ENCODE measurements around the gene CCDC57. TPM values are rescaled to one million over a fixed set of nuclear protein-coding genes. Genes with fewer than 3 reads are reported as not detected.

CCDC57 gene
- total and polyA plus RNA-seq, 4 donors: 5.4 to 19.1 (median 11.7) TPM

GRCh38 chr17:82250868-82251500 is 38.3 kb upstream of the CCDC57 start:
- peaks cover 0 to 3% (median 0%) of the 10 kb centered on the region in 4 donors for H3K4me1 ChIP-seq (ENCODE audit: control insufficient read depth in 4 of 4, insufficient read depth in 4 of 4, low read length in 3 of 4)
- no peak overlapping the region for H3K9ac ChIP-seq (ENCODE audit: low read depth in 1 of 2, low read length in 2 of 2)
- peaks cover 45 to 83% (median 57%) of the 10 kb centered on the region in 4 donors for H3K36me3 ChIP-seq (ENCODE audit: control insufficient read depth in 4 of 4, insufficient read depth in 3 of 4, low read depth in 1 of 4, low read length in 3 of 4)
- WGBS: 95% methylated on average over 25 of the region's 25 CpGs
- H3K9me3 ChIP-seq (ENCODE audit: control insufficient read depth in 4 of 4, low read length in 3 of 4): no peaks in the 10 kb centered on the region
- H3K4me3 ChIP-seq (ENCODE audit: low read depth in 1 of 3, low read length in 3 of 3): no peak overlapping the region
- TF ChIP-seq EGR1 (IDR thresholded peaks at IDR 0.05; ENCODE audit: low read depth in 2 of 2) (no peak), ZBTB33 (IDR thresholded peaks at IDR 0.05) (no peak), ATF3 (IDR thresholded peaks at IDR 0.05) (no peak), CTCF (IDR thresholded peaks at IDR 0.05; ENCODE audit: low read depth, low read length, missing input control) (no peak), NR2F2 (IDR thresholded peaks at IDR 0.05) (no peak), MAX (IDR thresholded peaks at IDR 0.05) (no peak), TAF1 (conservative IDR thresholded peaks at IDR 0.05) (no peak), RXRA (IDR thresholded peaks at IDR 0.05) (no peak), JUND (IDR thresholded peaks at IDR 0.05) (no peak), HNF4G (IDR thresholded peaks at IDR 0.05) (no peak), GABPA (IDR thresholded peaks at IDR 0.05 in 1 of 2, conservative IDR thresholded peaks at IDR 0.05 in 1 of 2) (no peak), HNF4A (conservative IDR thresholded peaks at IDR 0.05) (no peak), REST (IDR thresholded peaks at IDR 0.05) (no peak), SP1 (IDR thresholded peaks at IDR 0.05) (no peak), FOXA1 (IDR thresholded peaks at IDR 0.05) (no peak), RAD21 (IDR thresholded peaks at IDR 0.05) (no peak), YY1 (IDR thresholded peaks at IDR 0.05) (no peak)
- no peak overlapping the region for H3K27ac ChIP-seq (ENCODE audit: low read depth in 1 of 2, low read length in 2 of 2)
- no peaks in the 10 kb centered on the region for H3K27me3 ChIP-seq (ENCODE audit: control insufficient read depth in 4 of 4, insufficient read depth in 4 of 4, low read length in 3 of 4)
- DNase-seq (ENCODE audit: low spot score): no peak

Measured in liver (tissue), 9 donors.